Keratinocyte (primary cell): ENCODE measurements around the gene PLEKHA1. TPM values are rescaled to one million over a fixed set of nuclear protein-coding genes. Genes with fewer than 3 reads are reported as not detected.

Source experiments
- DNase-seq: peaks from one replicate; pipeline ENCODE4 v3.0.0-alpha.2; 2011; ENCODE audit warnings: low read depth, missing footprints, low spot score
- FAIRE-seq: peaks from 2 replicates; lab custom pipeline; 2011; peaks lifted over from hg19 to GRCh38; lab: Jason Lieb, UNC
- H2AFZ ChIP-seq: 2 replicates; pipeline ENCODE4 v1.6.0; 2012; ENCODE audit warnings: low read length, control low read depth, inconsistent platforms; ENCODE audit not compliant: control insufficient read depth
- H3K27ac ChIP-seq: 2 replicates; pipeline ENCODE4 v1.5.1; 2011; ENCODE audit warnings: low read length; ENCODE audit not compliant: control insufficient read depth, insufficient read depth
- H3K27me3 ChIP-seq: 3 replicates; pipeline ENCODE4 v1.6.0; 2011; ENCODE audit warnings: low read length; ENCODE audit not compliant: control insufficient read depth, insufficient read depth; ENCODE audit errors: extremely low read depth
- H3K36me3 ChIP-seq, 2 experiments: 2 replicates in 1 of 2; 3 replicates in 1 of 2; pipeline ENCODE4 v1.5.1; 2011; ENCODE audit warnings: low read length in 2 of 2, mild to moderate bottlenecking in 1 of 2; ENCODE audit not compliant: control insufficient read depth in 2 of 2, insufficient read depth in 2 of 2; ENCODE audit errors: extremely low read depth in 1 of 2
- H3K4me1 ChIP-seq: 3 replicates; pipeline ENCODE4 v1.5.1; 2011; ENCODE audit warnings: low read length; ENCODE audit not compliant: control insufficient read depth, insufficient read depth; ENCODE audit errors: extremely low read depth
- H3K4me2 ChIP-seq: 3 replicates; pipeline ENCODE4 v1.6.0; 2011; ENCODE audit warnings: low read depth, low read length; ENCODE audit not compliant: control insufficient read depth, insufficient read depth; ENCODE audit errors: extremely low read depth
- H3K4me3 ChIP-seq, 3 experiments: fragments of 200-600 bp in 1 of 3; sonication (generic) in 1 of 3; 2 replicates in 2 of 3; 3 replicates in 1 of 3; pipeline ENCODE4 v1.5.1; 2011 to 2016; ENCODE audit warnings: low read length in 3 of 3, mild to moderate bottlenecking in 3 of 3, control low read depth in 2 of 3, inconsistent platforms in 1 of 3, low read depth in 1 of 3, mixed read lengths in 1 of 3, mixed run types in 1 of 3, moderate library complexity in 1 of 3; ENCODE audit not compliant: control insufficient read depth in 2 of 3, insufficient read depth in 2 of 3; ENCODE audit errors: extremely low read depth in 1 of 3
- H3K79me2 ChIP-seq: 2 replicates; pipeline ENCODE4 v1.6.0; 2012; ENCODE audit warnings: low read length; ENCODE audit not compliant: control insufficient read depth, insufficient read depth
- H3K9ac ChIP-seq: 3 replicates; pipeline ENCODE4 v1.6.0; 2011; ENCODE audit warnings: low read length; ENCODE audit not compliant: control insufficient read depth, insufficient read depth; ENCODE audit errors: extremely low read depth
- H3K9me1 ChIP-seq: 3 replicates; pipeline ENCODE4 v1.6.0; 2011; ENCODE audit warnings: low read length; ENCODE audit not compliant: control insufficient read depth, insufficient read depth; ENCODE audit errors: extremely low read depth
- H3K9me3 ChIP-seq: 2 replicates; pipeline ENCODE4 v1.5.1; 2012; ENCODE audit warnings: low read depth, low read length; ENCODE audit not compliant: control insufficient read depth
- H4K20me1 ChIP-seq: 3 replicates; pipeline ENCODE4 v1.6.0; 2011; ENCODE audit warnings: low read length; ENCODE audit not compliant: control insufficient read depth, insufficient read depth; ENCODE audit errors: extremely low read depth
- EZH2 ChIP-seq: IDR thresholded peaks from one replicate; pipeline ENCODE4 v1.6.1; 2012; ENCODE audit warnings: inconsistent platforms, mild to moderate bottlenecking, low read length, moderate library complexity
- dilution Hi-C: fragments of 300-500 bp; cut with MboI; formaldehyde crosslinking; loops from one replicate; pipeline ENCODE4 v1.7.0; 2020; ENCODE audit warnings: low sequenced_read_pairs; ENCODE audit not compliant: extremely low pct_ligation_motif_present
- polyA plus RNA-seq, 5 experiments: library from polyadenylated mRNA; depleted of rRNA in 3 of 5; stranded (reverse) in 3 of 5; stranded (forward) in 1 of 5; unstranded in 1 of 5; fragments of >200 nt; gene quantifications; 1 replicate in 1 of 5; 2 replicates in 3 of 5; 3 replicates in 1 of 5; pipeline versions ENCODE4 v1.2.1 to v1.2.3, GENCODE V29; 2011 to 2012; ENCODE audit warnings: missing spikeins in 2 of 5, low read depth in 1 of 5, low replicate concordance in 1 of 5
- TF ChIP-seq, protein P1 (sequence below), 3 experiments: IDR thresholded peaks in 1 of 3; conservative IDR thresholded peaks in 1 of 3; optimal IDR thresholded peaks in 1 of 3; 2 replicates in 2 of 3; 3 replicates in 1 of 3; pipeline versions ENCODE3 to v1.5.1; 2011; ENCODE audit warnings: low read length in 3 of 3, mild to moderate bottlenecking in 3 of 3, moderate library complexity in 2 of 3, control low read depth in 1 of 3, inconsistent platforms in 1 of 3; ENCODE audit not compliant: insufficient read depth in 2 of 3; ENCODE audit errors: extremely low read depth in 1 of 3

Gene PLEKHA1
- polyA plus RNA-seq, 1 donor (not counting 4 experiments of a cell fraction or from before 2014, with no cell fraction given): 66.7 TPM

DNA sequence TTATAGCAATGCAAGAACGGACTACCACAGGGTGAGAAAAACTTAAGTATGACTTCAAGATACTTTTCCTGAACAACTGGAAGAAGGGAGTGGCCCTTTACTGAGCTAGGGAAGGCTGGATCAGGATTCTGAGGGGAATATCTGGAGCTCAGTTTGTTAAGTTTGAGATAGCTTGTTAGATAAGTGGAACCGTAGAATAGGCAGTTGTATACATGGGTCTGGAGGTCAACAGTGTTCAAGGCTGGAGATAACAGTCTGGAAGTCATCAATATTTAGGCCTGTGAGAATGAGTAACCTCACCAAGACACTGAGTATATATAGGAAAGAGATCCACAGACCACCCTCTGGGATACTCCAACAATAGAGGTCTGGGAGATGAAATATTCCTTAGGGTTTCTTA is 7.2 kb downstream of the PLEKHA1 start:
- H3K4me1 ChIP-seq: peaks cover 5% of the 10 kb centered on the region
- TF ChIP-seq, protein P1, sequence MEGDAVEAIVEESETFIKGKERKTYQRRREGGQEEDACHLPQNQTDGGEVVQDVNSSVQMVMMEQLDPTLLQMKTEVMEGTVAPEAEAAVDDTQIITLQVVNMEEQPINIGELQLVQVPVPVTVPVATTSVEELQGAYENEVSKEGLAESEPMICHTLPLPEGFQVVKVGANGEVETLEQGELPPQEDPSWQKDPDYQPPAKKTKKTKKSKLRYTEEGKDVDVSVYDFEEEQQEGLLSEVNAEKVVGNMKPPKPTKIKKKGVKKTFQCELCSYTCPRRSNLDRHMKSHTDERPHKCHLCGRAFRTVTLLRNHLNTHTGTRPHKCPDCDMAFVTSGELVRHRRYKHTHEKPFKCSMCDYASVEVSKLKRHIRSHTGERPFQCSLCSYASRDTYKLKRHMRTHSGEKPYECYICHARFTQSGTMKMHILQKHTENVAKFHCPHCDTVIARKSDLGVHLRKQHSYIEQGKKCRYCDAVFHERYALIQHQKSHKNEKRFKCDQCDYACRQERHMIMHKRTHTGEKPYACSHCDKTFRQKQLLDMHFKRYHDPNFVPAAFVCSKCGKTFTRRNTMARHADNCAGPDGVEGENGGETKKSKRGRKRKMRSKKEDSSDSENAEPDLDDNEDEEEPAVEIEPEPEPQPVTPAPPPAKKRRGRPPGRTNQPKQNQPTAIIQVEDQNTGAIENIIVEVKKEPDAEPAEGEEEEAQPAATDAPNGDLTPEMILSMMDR (optimal IDR thresholded peaks at IDR 0.05 in 1 of 3, IDR thresholded peaks at IDR 0.05 in 1 of 3, conservative IDR thresholded peaks at IDR 0.05 in 1 of 3; ENCODE audit: extremely low read depth in 1 of 3, insufficient read depth in 2 of 3, low read length in 3 of 3): no peak
- no peak for TF ChIP-seq EZH2
- H4K20me1 ChIP-seq: peaks cover 2% of the 10 kb centered on the region
- dilution Hi-C loops: no loop called here
- no peaks in the 10 kb centered on the region for H3K27me3 ChIP-seq
- FAIRE-seq (no peak), DNase-seq (no peak)
- no peak overlapping the region for H3K9ac ChIP-seq
- H3K79me2 ChIP-seq: peaks cover 83% of the 10 kb centered on the region
- H3K4me3 ChIP-seq: no peak overlapping the region
- no peak overlapping the region for H3K4me2 ChIP-seq
- peaks cover 2 to 6% of the 10 kb centered on the region in 2 experiments for H3K36me3 ChIP-seq
- H3K9me3 ChIP-seq: no peaks in the 10 kb centered on the region
- H3K27ac ChIP-seq: no peak overlapping the region
- H2AFZ ChIP-seq: no peak overlapping the region
- no peaks in the 10 kb centered on the region for H3K9me1 ChIP-seq

DNA sequence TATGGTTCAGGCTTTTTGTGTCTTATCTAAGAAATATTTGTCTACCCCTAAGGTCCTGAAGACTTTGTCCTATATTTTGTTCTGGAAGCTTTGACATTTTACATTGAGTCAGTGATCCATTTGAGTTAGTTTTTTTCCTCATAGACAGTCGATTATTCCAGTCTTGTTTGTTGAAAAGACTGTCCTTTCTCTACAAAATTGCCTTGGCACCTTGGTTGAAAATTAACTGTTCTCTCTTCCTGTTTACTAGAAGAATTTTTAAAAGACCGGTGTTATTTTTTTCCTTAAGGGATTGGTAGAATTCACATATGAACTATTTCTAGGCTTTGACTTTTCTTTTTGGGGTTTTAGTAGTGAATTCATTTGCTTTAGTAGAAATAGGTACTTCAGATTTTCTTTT is 12.0 kb downstream of the PLEKHA1 start:
- TF ChIP-seq, protein P1 (optimal IDR thresholded peaks at IDR 0.05 in 1 of 3, IDR thresholded peaks at IDR 0.05 in 1 of 3, conservative IDR thresholded peaks at IDR 0.05 in 1 of 3; ENCODE audit: extremely low read depth in 1 of 3, insufficient read depth in 2 of 3, low read length in 3 of 3): no peak
- TF ChIP-seq EZH2: no peak
- H3K9me3 ChIP-seq: no peaks in the 10 kb centered on the region
- peaks cover 0 to 4% of the 10 kb centered on the region in 2 experiments for H3K36me3 ChIP-seq
- no peak for FAIRE-seq
- no peak overlapping the region for H3K9ac ChIP-seq
- H3K27ac ChIP-seq: no peak overlapping the region
- H2AFZ ChIP-seq: no peak overlapping the region
- no peaks in the 10 kb centered on the region for H3K9me1 ChIP-seq
- H3K27me3 ChIP-seq: no peaks in the 10 kb centered on the region
- peaks cover 2% of the 10 kb centered on the region for H4K20me1 ChIP-seq
- H3K4me1 ChIP-seq: peaks cover 9% of the 10 kb centered on the region
- dilution Hi-C loops: no loop called here
- no peak for DNase-seq
- no peak overlapping the region for H3K4me3 ChIP-seq
- no peak overlapping the region for H3K4me2 ChIP-seq
- peaks cover 69% of the 10 kb centered on the region for H3K79me2 ChIP-seq
